RPMI7951 (cell line): ENCODE data around the gene SPRY2. TPM values are rescaled to one million over a fixed set of nuclear protein-coding genes. Genes with fewer than 3 reads are reported as not detected.

Experiments
- DNase-seq: peaks from one replicate; pipeline ENCODE4 v3.0.0-alpha.2; 2012; ENCODE audit warnings: low read depth
- total RNA-seq: library from RNA; depleted of rRNA; stranded (reverse); fragments of >200 nt; shearing (Covaris generic); gene quantifications from 2 replicates; pipeline ENCODE4 v1.2.3, GENCODE V29; 2014; rRNA removed

Gene SPRY2, protein sequence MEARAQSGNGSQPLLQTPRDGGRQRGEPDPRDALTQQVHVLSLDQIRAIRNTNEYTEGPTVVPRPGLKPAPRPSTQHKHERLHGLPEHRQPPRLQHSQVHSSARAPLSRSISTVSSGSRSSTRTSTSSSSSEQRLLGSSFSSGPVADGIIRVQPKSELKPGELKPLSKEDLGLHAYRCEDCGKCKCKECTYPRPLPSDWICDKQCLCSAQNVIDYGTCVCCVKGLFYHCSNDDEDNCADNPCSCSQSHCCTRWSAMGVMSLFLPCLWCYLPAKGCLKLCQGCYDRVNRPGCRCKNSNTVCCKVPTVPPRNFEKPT
- 31.8 and 42.2 TPM in 2 replicates for total RNA-seq

DNA sequence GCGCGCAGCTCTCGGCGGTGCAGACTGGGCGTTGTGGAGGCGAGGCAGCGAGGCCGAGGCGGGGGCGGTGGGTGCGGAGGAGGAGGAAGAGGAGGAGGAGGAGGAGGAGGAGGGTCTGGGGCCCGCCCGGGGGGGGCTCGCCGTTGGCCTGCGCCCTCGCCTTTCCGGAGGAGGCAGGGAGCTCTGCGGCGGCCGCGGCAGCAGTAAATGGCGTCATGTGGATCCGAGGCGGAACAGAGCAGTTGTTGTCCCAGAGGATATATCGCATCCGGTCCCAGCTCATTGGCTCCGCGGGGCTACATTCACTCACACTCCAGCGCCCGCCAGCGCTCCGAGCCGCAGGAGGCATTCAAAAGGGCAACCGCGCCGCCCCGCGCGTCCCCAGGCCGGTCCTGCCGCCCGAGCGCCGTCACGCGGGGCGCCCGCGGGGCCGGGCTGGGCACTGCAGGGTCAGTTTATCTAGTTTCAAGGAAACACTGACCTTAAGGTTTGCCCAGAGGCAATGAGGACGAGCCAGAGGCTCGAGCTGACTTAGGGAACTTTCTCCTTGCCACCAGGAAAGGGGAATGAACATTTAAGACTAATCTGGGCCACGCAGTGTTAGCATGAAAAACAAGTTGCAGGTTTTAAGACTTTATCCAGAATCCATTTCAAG is at the start of gene SPRY2:
TSS of gene SPRY2 (minus strand) at position 26 of the 655 bp plus-strand sequence. CDS start 3,421 bp downstream, outside the sequence.
- DNase-seq = peak; percentile 97

DNA sequence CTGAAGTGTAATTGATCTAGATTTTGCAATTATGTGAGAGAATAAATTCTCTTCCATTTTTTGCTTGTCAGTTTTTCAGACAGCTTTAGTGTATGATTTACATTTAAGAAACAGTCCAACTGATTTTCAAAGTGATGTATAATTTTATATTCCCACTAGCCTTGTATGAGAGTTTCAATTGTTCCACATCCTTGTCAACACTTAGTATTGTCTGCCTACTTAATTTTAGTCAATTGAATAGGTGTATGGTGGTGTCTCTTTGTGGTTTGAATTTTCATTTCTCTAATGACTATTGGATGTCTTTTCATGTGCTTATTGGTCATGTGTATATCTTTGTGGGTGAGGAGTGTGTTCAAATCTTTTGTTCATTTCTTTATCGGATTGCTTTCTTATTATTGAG is 49.4 kb upstream of the SPRY2 start:
- DNase-seq = no peak

DNA sequence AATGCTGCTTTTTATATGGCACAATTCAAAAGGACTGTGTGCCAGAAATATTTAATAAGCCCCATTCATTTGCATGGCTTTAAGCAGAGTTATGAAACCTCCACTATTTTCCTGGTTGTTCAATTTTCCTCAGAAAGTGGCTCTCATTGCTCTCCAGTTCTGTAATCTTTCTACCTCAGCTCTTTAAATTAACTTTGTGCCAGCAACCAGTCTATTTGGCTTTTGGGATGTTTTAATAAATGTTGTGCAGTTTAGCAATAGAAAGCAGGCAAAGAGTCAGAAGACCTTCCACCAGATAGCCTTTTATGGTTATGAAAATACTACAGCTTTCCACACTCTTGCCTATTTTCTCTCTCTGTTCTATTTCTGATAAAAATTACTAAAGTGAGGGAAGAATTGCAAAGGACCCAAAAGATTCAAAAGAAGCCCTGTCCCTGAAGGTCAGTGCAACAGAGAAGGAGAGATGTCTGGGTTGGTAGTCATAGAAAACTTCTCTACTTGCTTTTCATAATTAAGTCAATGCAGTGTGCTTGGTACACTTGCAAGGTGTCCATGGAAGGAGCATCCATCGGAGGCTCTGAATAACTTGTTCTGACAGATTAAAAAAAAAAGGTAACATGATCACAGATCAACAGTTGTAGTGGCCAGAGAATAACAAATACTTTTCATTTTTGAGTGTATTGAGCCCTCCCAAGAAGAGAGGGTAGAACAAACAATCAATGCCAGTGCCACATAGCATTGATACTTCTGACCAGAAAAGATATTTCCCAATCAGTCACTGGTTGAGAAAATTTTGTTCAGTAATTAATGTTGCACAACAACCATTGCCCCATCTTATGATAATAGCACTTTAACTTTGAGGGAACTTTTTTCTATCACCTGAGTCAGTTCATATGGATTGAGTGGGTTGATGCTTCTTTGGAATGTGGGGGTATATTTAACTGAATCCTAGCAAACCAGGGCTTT is 48.4 kb upstream of the SPRY2 start:
- no peak for DNase-seq

DNA sequence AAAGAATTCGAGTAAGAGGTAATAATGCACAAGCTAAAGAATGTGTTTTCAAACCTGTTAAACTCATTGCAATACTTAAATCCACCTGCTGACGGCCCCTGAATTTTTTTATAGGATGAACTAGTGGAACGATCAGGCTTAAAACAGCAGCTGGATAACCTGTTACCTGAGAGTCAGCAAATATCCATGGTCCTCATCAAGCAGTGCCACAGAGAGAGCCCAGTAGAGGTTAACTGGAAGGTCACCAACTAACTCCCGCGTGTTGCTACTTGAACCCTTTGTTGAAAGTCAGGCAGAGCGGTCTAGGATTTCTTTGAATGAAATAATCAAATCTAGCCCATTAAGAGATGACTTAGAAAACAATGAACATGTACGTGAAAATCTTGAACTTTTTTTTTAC is 47.6 kb upstream of the SPRY2 start:
- no peak for DNase-seq

DNA sequence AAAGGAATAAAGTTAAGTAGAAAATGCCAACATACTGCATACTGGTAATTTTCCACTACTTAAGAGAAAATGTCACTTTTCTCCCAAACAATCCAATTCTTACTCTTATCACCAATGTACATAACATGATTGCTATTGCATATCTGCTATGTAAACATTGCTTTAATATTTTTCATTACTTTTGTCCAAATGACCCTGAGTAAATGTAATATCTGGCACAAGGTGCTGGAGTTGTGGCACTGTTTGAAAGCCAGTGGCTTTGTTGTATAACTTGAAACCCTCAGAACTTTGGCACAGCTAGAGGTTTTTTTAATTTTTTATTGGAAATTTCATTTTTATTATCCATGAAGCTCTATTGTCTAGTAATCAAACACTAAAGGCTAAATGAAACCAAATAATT is 45.7 kb upstream of the SPRY2 start:
- DNase-seq = no peak

DNA sequence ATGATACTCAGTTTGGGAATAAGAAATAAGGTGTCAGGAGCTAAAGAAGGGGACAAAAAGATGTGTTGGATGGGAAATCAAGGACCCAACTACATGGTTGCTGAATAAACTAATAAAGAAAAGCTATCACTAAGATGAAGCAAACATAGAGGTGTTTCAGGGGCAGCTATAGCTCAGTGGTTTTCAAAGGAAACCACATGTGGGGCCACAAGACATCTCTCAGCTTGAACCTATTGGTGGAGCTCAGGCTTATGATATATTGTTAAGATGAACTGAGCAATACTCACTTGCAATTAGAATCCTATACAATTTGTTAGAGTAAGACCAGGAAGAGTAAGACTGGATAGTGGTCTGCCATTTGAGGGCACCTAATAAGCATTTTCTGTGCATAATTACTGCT is 45.1 kb upstream of the SPRY2 start:
- DNase-seq = no peak

DNA sequence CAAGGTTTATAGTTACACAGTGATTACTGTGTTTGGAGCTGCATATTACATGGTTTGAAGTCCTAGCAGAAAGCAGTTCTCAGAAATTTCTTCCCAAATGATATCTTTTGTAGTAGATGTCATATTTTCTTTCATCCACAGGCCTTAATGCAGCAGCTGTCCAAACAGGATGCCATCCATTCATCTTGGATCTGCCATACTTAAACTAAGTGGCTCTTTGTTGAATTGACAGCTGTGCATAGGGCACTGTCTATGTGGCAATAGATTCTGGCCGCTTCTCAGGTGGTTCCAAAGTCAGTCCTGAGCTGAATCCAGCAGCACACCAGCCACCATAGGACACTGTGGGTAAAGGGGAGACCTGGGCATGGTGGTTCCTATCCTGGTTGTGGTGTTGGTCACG is 41.6 kb upstream of the SPRY2 start:
- DNase-seq = peak; percentile 22

DNA sequence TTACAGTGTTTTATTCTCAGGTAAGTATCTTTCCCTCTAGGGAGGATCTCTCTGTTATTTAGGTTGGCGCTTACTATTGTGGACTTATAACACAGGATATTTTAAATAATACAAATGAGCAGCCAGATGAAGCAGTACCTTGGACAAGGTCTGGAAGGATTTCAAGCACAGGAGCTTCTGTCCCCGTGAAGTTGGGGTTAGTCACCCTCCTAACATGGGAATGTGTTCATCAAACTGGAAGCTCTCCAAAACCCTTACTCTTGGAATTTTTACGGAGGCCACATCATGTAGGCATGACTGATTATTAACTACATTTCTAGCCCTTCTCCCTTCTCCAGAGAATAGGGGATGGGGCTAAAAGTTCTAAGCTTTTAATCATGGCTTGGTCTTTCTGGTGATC is 38.3 kb upstream of the SPRY2 start:
- peak; percentile 60 for DNase-seq

DNA sequence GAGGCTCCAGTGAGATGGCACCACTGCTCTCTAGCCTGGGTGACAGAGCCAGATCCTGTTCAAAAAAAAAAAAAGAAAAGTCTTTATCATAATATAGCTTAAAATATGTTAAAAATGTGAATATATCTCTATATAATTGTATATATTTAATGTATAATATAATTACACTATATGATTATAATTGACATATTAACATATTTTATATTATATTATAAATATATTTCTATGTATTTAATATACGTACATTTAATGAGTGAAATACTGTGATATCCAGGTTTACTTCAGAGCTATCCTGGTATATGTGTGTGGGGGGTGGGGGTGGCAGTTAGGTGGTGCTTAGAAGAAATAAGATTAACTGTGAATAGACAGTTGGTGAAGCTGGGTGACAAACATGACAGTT is 35.6 kb upstream of the SPRY2 start:
- no peak for DNase-seq

DNA sequence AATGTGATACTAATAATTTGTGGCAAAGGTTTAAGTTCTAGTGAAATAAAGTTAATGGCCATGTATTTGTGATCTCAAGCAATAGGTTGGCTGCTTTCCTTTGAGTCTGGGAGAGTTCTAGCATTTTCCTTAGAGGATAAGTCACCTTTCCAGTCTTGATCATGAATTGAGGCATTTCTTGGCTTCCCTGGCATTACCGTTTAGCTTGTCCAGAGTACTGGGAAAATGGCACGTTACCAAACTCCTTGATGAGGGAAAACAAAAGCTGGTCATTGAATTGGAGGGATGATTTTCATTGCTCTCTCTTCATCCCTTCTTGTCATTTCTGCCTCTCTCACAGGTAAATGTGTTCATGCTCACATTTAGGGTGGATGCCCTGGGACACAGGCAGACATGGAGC is 34.0 kb upstream of the SPRY2 start:
- no peak for DNase-seq

DNA sequence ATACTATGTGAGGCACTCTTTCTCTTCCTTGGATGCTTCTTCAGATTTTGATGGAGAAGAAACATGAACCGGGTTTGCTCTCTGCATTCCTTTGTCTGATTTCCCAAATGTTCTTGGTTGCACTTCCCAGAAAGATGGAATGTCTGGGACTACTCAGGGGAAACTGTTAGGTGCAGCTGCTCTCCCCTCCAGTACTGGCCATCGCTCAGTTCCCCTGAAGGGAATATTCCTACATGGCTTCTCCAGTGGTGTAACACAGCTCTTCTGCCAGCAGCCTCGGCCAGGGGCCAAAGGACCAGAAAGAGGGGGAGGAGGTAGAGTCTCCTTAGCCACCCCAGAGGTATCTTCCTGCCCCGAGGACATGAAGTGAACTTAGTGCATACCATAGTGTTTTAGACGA is 33.5 kb upstream of the SPRY2 start:
- DNase-seq = peak; percentile 17

DNA sequence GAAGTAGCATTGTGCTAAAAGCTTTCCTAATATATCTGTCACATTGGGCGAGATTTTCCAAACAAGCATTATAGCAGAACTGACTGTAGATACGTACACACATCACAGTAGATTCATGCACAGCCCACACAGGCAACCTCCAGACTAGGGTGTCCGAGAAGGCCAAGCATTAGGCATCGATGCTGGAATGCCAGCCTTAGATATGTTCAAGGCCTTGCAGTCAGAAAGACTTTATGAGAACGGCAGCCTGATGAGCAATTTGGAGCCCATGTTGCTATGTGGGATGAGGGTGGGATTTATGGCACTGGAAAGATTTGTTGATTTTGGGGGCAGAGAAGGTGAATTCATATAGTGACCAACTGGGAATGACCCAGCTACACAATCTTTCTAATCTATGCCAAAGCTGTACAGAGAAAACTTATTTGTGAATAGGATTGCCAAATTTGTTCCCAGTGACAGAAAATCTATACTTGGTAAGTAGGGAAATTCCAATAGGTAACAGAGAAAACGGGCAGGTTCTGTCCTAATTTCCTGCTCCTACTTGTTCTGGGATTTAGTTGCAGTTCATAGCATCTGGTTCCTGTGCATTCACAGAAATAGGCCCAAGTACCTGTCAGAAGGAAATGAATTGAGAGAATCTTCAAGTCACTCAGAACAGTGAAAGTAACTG is 31.0 kb upstream of the SPRY2 start:
- DNase-seq = no peak

DNA sequence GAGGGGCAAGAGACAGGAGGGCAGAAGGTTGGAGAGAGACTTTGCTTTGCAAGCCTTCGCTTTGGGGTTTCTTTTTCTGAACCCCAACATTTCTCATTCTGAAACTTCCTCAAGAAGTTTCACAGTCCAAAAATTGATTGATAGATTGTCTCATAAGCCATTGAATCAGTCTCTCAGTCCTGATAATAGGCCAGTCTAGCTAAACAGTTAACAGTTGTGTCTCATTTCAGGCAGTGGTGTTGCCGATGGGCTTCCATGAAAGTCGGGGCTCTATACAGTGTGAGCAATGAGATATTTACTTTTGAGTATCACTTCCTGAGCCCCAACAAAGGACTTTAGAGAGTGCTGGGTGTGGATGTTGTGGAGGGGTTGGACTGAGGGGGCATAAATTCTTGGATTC is 26.5 kb upstream of the SPRY2 start:
- no peak for DNase-seq

DNA sequence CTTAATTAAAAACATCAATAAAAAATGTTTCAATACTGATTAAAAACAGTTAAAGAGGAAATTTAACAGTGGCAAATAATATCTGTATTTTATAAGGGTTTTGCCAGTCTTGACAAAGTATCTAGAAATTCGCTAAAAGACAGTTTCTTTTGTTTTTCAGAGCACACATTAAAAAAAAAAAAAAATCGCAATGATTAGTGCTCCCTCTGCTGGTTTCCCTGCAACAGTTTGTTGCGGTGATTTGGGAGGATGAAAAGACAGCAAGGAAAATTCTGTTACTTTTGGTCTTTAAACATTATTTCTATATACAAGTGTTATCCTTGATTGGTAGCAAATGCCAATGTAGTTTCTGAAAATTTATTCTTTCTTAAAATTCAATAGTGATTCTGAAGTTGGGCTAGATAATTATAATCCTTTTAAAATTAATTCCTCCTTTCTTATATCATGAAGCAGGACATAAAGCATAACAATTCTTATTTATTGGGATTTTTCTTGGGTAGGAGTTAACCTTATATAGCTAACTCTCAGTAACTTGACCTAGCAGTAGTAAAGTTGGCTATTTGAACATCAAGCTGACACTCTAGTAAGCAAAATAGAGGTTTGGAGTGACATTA is 23.1 kb upstream of the SPRY2 start:
- DNase-seq = peak; percentile 37

DNA sequence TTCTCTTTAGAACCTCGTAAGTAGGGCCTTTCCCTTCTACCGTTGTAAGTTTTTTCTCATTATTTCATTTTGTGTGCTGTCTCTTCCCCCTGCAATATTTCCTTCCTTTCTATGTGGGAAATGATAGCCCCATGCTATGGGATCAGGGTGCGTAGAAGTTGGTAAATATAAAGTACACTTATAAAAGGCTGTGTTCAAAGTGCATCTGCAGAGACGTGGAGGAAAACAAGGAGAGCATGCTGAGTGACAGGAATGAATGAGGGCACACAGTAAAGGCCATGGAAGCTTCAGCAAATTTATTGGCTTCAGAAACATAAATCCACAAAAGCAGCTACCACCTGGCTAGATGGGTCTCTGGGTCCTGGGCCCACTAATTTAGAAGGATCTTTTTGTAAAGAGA is 21.6 kb upstream of the SPRY2 start:
- no peak for DNase-seq

DNA sequence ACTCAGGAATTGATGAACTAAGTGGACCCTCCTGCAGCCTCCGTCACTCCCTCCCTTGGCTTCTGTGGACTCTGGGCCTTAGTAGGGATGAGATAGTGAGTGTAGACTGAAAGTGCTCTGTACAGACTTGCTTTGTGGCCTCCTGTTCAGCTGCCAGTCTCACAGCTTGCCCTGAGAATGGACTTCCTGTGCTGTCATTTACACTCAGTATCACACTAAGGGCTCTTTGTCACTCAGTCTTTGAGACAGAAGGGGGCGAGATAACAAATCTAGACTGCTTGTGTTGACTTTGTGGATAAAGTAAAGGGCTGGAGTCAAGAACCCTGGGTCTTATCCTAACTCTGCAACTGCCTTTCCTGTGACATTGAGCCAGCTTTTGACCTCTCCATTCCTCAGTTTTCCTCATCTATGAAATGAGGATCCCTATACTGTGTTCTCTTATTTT is 21.0 kb upstream of the SPRY2 start:
- DNase-seq = peak; percentile 51

DNA sequence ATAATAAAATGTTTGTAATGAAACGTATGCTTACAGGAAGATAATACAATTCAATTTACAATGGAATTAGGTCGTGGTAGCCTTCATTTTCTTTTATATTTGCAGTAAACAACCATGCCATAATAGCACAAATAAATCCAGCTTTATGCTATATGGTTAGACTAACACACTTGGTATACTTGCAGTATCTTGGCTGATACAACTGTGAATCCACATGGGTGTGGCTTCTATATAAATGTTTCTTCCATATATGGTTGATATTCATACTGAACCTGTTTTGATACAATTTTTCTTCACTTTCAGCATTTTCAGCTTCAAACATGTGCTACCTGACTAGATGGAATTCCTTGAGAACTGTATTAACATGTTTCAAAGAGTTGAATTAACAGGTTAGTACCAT is 20.4 kb upstream of the SPRY2 start:
- DNase-seq = no peak

DNA sequence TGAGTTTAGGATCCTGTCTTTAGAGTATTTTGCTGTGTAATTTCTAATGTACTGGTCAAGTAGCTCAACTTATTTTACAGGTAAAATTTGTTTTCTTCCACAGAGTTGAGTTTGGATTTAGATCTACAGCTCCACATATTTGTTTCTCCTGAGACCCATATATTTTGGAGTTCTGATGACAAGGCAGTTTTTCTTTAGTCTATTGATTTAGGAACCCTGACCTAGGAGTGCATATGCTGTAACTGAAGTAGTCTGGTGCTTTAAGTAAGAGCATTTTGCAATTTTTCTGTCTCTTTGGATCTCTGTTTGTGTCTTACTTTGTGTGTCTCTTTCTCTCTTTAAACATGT is 19.5 kb upstream of the SPRY2 start:
- DNase-seq = no peak

DNA sequence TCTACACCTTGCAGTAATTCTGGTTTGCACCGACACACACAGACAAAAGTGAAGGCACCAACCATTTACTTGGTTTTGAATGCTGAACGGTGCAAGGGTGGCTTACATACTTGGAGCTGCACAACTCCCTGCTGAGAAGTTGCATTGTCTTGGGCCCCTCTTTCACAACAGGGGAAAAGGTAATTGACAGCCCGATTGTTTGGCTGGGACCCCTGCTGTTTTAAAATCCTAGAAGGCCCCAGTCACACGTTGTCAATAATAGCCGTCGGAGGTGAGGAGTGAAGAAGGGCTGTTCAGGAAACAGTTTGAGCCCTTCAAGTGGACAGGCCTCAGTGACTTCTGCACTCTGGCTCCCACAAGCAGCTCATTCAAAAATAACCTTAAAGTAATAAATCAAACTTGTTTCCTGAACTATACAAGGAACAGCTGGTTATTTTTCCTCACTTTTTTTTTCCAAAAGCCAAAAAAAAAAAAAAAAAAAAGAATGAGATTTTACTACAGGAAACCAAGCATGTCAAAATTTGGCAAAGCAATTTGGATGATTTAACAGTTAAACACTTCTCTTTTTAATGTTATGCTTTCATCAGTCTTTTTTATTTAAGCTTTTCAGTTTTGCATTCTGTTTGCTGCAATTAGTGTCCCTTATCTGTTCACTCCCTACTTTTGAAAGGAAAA is 19.0 kb upstream of the SPRY2 start:
- DNase-seq = peak; percentile 35

DNA sequence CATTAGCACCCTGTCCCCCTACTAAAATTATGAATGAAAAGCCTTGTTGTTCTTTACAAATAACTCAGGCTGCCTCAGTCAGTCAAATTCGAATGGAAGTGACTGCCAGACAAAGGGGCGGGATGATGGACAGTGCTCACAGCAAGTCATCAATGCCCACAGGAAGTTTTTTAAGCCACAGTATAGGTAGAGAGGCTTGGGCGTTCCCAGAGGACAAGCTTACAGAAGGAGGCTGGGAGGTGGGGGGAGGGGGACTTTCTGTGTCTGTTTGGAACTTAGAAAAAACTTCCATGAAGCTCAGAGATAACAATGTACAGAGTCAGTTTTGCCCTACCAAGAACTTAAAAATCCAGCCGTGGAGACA is 18.5 kb upstream of the SPRY2 start:
- DNase-seq = peak; percentile 35
